Stimulated activated CD4-positive, alpha-beta T cell treated with anti-CD3 and anti-CD28 coated beads, TNF-alpha, amount 100 ng/mL, for 48 hours (primary cell): ENCODE measurements around the gene FEZ2.

ENCODE experiments used
- DNase-seq, 3 donors: peaks; one replicate each; pipeline ENCODE4 v3.0.0-alpha.2; 2020; ENCODE audit warnings: low read depth in 3 of 3

The FEZ2 gene

GRCh38 chr2:36587556-36587955 lies 10.4 kb downstream of the FEZ2 start:
- DNase-seq: no peak

DNA sequence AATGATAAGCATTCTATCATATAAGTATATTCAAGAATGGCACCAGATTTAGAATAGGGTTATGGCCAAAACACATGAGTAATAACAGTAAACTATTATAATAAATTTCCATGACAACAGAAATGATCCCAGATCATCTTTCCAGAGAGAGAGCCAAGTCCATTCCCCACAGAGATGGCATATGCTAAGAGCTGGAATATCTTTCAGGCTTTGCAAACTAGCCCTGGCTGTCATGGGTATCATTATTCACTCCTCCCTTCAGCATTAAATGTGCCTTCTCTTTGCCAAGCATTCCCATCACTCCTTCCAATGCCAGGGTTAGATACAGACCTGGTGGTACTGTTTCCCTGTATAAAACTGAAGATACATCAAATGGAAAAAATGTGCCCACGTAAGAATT lies 10.9 kb downstream of the FEZ2 start:
- DNase-seq: no peak

DNA sequence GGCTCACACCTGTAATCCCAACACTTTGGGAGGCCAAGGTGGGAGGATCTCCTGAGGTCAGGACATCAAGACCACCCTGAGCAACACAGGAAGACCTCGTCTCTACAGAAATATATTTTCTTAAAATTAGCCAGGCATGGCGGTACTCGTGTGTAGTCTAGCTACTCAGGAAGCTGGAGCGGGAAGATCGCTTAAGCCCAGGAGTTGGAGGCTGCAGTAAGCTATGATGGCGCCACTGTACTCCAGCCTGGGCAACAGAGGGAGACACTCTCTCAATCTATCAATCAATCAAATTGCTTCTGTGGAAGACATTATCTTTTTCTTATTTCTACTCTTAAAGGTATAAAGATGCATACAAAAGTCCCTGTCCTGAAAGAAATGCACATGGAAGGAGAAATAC lies 11.3 kb downstream of the FEZ2 start:
- DNase-seq: no peak

- DNase-seq: no peak
Measured at GRCh38 chr2:36584148-36584794, 13.7 kb downstream of the FEZ2 start.

GRCh38 chr2:36582951-36583350 lies 15.0 kb downstream of the FEZ2 start:
- no peak for DNase-seq

- DNase-seq: no peak
Measured at GRCh38 chr2:36582538-36582937, 15.4 kb downstream of the FEZ2 start.

GRCh38 chr2:36579297-36579664 lies 18.7 kb downstream of the FEZ2 start:
- no peak for DNase-seq

DNA sequence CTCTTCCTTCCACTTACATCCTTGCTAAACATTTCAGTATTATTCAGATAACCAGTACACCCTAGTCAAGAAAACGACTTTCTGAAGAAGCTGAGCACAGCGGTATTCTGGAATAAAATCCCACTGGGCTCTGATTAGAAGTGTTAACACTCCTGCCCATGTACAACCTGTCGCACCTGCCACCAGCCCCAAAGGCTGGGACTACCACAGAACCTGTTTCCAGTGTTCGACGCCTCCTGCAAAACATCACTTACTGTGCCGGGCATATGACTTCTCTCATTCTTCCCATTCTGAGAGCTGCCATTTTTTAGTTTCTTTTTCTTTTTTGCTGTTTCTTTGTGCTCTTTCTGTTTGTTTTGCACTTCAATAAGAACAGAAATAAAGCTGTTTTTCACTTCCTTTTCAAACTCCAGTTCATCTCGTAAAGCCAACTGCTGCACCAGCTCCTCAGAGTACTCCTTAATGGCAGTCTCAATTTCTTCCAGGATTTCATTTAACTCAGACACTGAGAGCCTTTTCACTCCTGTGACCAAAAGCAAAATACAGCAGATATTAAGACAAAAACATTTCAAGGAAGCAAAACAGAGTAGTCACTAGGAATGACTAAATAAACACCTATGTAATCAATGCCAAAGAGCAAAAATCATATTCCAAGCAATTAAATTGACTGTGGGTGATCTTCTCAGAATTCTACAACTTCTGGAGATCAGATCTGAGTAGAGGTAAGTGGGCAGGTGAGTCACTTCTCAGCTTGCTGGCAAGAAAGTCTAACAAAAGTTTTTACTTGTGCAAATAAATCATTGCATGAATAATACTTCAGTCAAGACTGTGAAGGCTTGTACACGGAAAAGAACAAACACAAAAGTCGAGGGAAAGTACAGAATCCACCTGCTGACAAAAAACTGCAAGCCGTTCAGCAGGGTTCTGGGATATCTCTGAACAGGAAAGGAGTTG lies 19.3 kb downstream of the FEZ2 start:
- DNase-seq: no peak

DNA sequence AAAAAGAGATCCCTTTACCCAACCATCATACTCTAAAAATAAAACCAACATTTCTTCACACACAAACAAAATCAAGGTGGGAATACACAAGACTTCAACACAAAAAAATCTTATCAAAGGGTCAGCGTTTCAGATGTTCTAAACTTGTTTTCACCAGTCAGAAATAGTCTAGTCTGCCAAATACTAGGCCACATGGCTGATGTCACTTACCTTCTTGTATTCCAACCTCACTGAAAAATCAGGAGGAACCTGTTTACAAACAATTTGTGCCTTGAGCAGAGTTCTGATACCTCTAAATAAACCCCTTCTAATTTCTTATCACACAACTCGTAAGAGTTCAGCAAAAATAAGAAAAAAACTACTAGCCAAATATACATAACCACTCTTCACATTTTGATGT lies 20.1 kb downstream of the FEZ2 start:
- no peak for DNase-seq

- no peak for DNase-seq
Measured at GRCh38 chr2:36574560-36574959, 23.4 kb downstream of the FEZ2 start.

- DNase-seq: no peak
Measured at GRCh38 chr2:36573165-36573564, 24.8 kb downstream of the FEZ2 start.

GRCh38 chr2:36572719-36573059 lies 25.3 kb downstream of the FEZ2 start:
- no peak for DNase-seq

GRCh38 chr2:36572054-36572718 lies 25.8 kb downstream of the FEZ2 start:
- DNase-seq: no peak

GRCh38 chr2:36570416-36570815 lies 27.6 kb downstream of the FEZ2 start:
- DNase-seq: no peak

- no peak for DNase-seq
Measured at GRCh38 chr2:36569267-36569856, 28.6 kb downstream of the FEZ2 start.

- no peak for DNase-seq
Measured at GRCh38 chr2:36568516-36569246, 29.3 kb downstream of the FEZ2 start.

- no peak for DNase-seq
Measured at GRCh38 chr2:36567711-36568408, 30.1 kb downstream of the FEZ2 start.

DNA sequence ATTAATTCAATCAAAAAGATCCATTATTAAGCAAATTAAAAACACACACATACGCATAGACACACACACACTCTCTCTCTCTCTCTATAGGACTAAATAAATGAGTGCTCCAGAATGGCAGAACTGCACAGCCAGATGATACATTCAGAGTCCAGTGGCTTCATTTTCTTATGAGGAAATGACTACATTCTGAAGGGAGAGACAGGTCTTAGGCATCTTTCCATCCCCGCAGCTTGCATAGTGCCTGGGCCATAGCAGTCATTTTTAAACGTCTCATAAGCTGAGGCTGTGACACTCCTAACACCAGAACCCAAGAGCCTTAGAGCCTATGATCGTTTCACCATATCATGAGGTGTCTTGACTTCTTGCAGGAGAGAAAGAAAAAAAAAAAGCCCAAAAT lies 31.1 kb downstream of the FEZ2 start:
- DNase-seq: no peak

- DNase-seq: no peak
Measured at GRCh38 chr2:36565712-36566111, 32.3 kb downstream of the FEZ2 start.

DNA sequence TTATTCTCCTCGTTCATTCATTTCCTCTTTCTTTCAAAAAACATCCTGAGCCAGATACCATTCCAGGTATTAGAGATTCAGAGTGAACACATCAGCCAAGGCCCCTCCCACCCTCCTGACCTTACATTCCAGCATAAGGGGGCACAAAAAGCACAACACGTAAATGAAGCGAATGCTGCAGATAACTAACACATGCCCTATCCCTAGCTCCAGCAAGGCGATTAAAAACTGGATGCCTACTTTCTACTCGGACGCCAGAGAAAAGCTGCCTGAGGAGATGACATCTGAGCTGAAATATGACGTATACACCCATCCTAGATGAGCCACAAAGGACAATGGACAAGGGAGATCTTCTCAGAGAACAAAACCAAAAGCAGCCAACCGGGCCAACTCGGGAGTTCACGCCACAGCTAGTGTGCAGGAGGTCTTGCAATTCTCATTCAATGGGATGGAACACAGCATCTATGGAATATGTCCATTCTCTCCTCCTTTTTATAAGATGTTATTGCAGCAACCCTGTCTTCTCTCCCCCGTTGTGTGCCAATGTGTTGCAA lies 33.5 kb downstream of the FEZ2 start:
- DNase-seq: no peak
